NCI-H1048 (cell line): ENCODE results near the gene AKAP6.
"Not testable (repeated sequence)": the region's sequence is repeated elsewhere in the genome, so short reads cannot be mapped to it uniquely, and the experiment has no call there.

Experiments
- DNase-seq: peaks from one replicate; lab custom pipeline; 2025; lab: John Stamatoyannopoulos, UW

Gene AKAP6

DNA sequence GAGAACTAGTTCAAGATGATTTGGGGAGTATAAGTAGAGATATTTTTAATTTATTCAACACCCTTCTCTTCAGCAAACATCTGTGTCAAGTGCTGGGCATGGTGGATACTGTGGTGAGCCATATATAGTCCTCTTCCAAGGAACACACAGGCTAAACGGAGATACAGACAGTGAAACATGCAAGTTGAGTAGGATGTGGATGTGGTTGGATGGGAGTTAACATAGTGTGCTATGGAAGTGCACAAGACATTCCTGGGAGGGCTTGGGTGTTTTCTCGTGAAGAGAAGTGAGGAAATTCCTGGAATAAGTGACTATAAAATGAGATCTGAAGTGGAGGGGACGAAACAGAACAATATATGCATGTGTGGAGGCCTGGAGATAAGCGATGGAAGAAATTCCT, 428.5 kb downstream of the AKAP6 start:
- DNase-seq, result no peak

DNA sequence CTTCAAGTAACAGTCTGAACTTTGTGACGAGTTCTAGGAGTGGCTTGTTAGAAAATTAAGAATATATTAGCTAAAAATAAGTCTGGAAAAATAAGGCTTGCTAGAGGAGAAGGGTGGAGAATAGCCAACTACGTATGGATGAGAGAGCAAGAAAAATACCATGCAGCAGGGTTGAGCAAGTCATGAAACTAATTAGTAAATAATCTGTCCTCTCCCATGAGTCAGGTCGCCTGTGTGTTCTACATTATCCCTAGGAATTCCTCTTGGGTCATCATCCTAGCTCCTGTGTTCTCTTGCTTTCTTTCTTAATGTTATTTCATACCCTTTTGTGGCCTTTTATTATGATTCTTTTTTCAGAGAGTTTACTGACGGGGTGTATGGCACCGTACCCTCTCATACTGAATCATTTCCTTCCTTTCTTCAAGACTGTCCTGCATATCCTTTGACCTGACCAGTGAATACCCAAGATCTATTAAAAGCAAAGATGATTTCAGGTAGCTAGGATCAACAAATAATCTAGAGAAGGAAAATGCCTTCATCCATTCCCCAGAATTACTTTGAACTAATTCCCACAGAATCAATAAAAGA, 432.4 kb downstream of the AKAP6 start:
- DNase-seq, result no peak

DNA sequence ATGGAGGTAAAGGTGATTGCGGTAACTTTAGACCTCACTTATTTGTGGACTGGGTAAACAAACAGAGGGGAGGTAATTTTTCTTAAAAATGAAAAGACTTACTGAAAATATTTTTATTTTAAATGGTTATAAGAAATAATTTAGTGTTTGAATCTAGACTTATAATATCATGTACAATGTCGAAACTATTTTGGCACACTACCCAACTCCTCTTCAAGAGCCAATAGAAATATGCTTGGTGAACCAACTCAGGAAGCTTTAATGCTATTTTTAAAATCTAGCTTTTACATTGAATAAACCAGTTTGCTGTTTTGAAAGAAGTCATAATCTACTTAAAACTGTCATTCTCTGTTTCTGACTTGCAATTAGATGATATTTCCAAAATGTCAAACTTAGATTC, 433.8 kb downstream of the AKAP6 start:
- no peak for DNase-seq

DNA sequence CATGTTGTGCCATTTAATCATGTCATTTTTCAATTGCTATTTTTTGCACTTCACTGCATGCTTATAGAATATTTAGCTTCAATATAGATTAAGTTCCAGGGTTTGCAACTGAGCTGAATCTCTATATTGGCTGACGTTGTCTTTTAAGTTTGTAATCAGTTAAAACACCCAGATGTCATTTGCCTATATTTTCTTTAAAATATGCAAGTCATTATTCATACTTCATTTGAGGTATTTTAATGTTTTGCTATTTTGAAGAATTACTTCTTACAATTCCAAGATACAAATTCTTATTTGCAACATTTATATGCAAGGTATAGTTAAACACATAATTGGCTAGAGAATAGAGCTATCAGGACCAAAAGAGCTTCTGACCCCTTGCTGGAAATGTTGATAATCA, 434.6 kb downstream of the AKAP6 start:
- no peak for DNase-seq

DNA sequence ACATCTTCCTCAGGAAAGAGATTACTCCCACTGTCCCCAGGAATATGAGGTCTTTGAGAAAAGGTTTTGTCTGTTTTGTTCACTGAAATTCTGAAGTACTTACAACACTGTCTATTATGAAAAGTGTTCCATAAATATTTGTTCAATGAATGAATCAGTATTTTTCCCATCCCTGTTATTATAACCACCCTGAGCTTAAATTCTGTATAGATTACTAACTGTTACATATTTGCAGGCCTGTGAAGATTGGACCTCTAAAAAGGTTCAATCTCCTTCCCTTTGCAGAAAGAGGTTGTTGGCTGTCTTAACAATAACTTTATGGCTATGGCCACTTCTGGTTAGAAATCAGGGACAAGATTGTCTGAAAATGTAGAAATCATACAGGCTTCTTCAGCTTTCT, 435.0 kb downstream of the AKAP6 start:
- DNase-seq, result no peak

DNA sequence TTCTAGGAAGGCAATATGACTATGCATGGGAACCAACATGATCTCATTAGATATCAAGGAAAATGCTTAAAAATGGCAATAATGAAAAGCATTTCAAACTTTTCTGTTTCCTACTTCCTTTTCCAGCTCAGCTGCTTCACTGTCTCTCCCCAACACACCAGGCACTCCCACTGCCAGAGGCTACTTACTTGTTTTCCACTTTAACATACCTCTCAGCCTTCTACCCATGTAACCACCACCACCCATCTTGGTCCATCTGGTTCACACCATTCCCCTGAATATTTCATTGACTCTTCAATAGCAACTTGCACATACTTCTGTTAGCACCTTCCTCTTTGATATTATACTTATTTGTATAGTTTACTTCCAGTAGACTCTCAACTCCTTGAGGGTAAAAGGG, 441.3 kb downstream of the AKAP6 start:
- DNase-seq, result no peak

DNA sequence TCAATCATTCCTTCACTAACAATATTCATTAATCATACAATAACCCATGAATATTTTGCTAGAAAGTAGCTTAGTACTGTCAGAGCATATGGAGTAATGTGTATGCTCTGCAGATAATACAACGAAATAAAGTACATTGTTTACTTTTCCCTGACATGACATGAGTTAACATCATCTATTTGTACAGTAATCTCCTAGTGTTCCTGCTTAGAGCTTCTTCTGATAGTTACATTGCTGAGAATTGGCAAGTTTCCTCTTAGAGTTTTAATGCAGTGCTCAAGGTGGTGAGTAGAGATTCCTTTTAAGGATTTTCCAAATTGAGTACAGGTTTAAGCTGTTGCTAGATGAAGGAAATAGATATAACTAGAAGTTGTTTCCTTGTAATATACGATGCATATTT, 445.1 kb downstream of the AKAP6 start:
- DNase-seq, result no peak

DNA sequence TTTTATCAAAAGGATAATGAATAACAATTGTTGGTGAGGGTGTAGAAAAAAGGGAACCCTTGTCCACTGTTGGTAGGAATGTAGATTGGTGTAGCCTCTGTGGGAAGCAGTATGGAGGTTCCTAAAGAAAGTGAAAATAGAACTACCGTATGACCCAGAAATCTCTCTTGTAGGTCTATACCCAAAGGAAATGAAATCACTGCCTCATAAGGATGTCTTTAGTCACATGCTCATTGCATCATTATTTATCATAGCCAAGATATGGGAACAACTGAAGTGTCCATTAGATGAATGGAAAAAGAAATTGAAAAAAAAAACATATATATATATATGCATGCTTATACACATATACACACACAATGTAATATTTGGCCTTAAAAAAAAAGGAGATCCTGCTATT, 450.7 kb downstream of the AKAP6 start:
- DNase-seq, result no peak

DNA sequence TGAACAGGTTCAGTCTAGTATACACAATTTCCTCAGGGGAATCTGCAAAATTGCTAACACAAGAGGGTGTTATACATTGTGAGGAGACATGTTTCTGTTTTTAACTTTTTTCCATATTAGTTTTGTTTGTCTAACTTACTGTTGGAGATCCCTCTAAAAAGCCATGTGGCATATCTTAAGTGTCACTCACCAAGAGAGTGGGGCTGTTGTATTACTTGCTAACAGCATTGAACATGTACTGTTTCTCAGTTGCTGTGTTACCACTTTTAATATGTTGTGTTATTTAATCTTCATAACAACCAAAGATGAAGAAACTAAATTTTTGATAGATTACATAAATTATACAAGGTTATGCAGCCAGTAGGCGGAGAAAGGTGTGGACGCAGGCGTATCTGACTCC, 455.3 kb downstream of the AKAP6 start:
- no peak for DNase-seq

DNA sequence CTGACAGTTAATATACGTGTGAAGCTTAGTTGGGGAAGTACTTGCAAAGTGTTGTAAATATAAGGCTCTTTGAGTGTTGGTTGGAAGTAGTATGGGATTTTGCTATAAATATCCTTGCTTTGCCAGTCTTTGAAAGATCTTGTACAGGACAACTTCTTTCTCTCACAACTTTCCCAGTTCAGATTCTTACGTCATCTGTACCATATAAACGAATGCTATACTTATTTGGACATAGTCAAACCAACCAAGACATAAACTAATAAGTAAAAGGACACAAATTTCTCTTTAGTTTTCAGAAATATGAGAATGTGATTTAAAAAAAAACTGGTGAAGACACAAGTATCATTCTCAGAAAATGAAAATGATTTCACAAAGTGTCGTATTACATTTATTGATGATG, 456.5 kb downstream of the AKAP6 start:
- no peak for DNase-seq

DNA sequence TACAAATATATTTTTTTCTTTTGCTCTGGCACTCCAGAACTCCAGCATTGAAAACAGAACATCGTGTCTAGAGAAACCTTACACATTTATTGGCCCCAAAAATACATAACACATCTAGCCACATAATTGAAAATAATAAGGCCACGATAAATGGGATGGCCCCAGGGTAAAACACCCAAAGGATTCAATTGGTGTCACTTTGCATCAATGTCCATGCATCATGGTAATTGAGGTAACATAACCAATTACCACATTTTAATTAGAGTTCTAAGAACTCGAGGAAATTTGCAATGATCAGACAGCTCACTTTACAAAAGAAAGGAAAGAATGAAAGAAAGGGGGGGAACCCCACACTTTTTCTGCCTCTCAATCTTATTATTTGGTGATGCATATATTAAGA, 457.8 kb downstream of the AKAP6 start:
- no peak for DNase-seq

DNA sequence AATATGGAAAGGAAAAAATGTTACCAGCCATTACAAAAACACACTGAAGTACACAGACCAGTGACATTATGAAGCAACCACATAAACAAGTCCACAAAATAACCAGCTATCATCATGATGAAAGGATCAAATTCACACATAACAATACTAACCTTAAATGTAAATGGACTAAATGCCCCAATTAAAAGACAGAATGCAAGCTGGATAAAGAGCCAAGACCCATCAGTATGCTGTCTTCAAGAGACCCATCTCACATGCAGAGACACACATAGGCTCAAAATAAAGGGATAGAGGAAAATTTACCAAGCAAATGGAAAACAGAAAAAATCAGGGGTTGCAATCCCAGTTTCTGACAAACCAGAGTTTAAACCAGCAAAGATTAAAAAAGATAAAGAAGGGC, 463.9 kb downstream of the AKAP6 start:
- DNase-seq, result not testable (repeated sequence)

DNA sequence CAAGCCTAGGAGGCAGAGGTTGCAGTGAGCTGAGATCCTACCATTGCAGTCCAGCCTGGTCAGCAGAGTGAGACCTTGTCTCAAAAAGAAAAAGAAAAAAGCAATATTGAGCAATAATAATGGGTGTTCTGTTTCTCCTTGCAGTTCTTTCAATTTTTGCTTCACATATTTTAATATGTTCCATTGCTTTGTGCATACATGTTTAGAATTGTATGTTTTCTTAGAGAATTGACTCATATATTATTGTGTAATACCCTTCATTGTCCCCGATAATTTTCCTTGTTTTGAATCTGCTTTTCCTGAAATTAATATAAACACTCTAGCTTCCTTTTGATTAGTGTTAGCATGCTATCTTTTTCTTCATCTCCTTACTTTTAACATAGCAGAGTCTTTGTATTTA, 471.2 kb downstream of the AKAP6 start:
- no peak for DNase-seq

DNA sequence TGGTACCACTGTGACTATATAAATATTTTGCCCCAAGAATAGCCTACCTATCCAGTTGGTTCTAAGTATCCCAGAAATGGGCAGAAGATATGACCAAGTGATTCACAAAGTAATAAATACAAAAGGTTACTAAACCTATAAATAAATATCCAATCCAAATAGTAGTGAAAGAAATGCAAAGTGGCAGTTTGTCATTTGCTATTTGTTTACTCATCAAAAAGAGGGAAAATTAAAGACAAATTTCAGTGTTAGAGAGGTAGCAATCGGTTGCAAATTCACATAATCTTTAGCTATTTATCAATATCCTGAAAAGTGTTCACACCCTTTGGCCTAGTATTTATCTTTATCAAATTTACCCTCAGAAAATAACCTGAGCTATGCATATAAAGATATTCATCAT, 473.2 kb downstream of the AKAP6 start:
- DNase-seq, result no peak

DNA sequence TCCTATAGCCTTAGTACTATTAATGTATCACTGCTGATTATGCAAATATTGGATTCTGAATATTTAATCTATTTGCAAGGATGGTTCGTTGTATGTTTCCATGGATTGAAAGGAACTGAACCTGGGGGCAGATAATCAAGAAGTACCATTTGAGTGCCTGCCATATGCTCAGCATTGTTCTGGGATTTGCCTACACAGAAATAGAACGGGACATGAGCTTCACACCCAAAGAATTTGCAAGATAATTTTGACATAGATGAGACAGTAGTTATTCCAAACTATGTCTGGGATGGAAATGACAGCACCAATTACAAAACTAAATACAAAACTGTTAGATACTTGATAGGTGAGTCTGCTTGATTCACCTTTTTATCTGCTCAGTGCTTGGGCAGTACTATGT, 476.9 kb downstream of the AKAP6 start:
- DNase-seq, result no peak

DNA sequence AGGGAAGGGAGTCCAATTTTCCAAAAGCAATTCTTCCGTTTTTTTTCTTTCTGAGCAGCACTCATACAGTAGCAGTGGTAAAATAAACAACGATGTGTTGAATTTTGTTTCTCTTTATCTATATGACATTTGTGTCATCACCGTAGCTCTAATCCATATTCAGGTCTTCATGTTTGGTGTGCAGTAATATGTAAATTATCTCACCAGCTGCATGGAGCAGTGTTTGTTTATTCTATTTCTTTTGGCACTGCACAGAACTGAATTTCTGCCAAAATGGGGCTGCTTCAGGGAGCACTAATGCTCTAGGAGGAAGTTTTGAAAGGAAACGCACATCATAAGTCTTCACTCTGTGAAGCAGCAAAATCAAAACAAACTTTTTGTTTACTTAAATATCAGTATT, 479.5 kb downstream of the AKAP6 start:
- no peak for DNase-seq

DNA sequence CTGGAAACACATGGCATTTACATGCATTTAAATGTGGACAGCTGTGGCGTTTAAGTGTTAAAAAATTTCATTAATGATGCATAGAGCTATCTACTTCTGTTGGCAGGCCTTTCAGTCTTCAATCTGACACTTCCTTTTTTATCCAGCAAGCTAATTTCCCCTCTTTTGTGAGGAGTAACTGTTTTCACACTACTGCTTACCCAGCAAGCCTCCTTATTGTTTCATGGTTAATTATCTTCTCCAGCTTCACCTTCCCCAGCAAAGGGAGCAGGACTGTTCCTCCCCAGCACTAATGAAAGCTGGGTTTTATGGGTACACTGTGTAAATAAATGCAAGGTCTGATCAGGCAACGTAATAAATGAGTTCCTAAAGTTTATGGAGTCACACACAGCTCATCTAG, 480.2 kb downstream of the AKAP6 start:
- no peak for DNase-seq

DNA sequence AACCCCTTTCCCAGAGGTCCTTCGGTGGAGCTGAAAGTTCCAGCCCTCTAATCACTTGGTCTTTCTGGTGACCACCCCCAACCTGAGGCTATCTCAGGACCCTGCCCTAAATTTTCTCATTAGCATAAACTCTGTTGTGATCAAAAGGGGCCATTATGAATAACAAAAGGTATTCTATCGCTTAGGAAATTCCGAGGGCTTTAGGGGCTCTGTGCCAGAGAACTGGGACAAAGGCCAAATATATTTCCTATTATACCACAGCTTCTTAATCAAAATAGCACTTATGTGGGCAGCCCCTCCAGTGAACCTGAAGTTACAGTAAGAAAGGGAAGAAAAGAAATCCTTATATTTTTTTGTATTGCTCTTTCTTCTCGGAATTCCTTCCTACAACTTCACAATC, 484.3 kb downstream of the AKAP6 start:
- no peak for DNase-seq

DNA sequence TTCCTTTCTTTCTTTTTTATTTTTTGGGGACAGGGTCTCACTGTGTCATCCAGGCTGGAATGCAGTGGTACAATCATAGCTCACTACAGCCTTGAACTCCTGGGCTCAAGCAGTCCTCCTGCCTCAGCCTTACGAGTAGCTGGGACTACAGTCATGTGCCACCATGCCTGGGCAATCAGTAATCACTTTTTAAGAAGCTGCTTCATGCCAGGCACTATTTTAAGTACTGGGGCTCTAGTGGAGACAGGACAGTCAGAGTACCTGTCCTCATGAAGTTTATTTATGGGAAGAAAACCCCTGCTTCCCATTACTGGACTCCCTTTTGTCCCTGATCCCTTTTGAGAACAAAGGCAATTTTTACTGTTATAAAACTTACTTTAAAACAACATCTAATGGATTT, 485.6 kb downstream of the AKAP6 start:
- DNase-seq, result no peak

DNA sequence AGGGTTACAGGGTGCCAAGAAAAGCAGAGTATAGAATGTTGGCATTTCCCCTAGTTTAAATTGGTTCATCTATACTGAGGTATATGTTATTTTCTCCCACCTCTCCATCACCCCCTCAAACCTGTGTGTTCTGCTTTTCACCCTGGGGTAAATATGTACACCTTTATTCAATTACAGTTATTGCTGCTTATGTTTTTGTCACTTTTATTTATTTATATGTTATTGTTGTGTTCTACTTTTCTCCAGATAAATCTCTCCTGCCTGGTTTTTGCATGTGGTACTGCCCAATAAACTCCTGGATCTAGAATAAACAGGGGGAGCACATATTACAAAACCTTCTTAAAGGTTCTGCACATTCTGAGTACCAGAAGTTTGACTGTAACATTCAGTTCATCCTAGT, 487.5 kb downstream of the AKAP6 start:
- DNase-seq, result no peak

DNA sequence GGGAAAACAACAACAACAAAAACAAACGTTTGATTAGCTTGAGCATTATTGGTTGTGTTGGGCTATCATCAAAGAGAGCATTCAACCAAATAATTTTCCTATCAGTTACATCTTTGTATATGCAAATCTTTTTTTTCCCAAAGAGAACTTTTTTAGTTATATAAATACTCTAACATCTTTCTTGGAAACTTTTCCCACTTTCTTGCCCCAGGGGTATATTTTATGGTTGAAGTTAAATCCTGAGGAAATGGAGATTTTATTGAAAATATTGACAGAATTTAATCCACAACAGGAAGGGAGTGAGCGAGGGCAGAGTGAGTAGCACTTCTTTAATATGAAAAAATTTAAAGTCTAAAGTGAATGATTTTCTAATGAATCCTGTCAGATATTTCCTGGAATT, 488.7 kb downstream of the AKAP6 start:
- DNase-seq, result no peak

DNA sequence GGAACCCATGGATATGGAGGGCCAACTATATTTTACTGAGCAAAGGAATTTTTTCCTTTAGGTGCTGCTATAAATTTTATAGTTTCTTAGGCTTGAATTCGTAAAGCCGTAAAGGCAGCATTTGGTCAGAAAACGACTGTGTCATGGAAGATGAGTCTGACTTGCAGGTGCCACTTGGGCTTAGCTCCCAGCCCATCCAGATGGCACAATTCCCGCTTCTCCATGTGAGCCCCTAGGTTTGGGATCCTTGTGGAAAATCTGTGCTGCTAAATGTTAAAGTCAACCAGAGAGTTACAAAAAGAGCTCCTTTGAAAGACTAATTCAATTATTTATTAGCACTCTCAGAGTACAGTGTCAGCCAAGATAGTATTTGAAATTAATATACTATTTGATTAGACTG, 489.5 kb downstream of the AKAP6 start:
- DNase-seq, result no peak

DNA sequence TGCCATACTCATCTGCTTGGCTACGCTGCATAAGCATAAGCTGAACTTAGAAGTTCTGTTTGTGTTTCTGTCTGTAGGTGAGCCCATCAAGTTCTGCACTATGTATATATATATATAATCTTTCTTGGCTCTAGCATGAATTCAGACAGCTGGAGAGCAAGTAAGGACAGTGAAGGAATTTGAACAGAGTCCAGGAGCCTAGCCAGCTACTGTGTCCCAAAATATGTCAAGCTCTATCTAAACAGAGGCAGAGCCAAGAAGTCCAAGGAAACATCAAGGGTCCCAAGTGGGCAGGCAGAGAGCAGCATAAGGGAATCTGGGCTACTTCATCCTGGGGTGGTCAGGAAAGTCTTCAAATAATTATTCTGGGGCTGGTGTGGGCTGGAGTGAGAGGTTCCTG, 491.1 kb downstream of the AKAP6 start:
- DNase-seq, result no peak

DNA sequence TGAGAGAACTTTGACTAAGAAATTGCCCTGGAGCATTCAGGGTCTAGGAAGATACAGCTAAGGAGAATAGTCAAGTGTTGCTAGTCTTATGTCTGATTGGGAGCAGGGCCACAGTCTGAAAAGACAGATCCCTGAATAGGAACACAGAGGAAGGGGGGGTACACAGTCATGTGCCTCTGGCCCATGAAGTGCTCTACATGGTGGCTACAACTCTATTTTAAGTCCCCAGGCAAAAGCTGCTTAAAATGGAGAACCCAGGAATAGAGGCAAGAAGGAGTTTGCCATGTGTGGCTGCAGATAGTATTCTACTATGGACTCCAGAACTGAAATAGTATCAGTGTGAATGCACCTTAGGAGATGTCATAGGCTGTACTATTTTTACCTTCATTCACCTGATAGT, 491.6 kb downstream of the AKAP6 start:
- DNase-seq, result no peak
